K562 (cell line): ENCODE measurements around the gene ARHGAP4.

Experiments
- CHD2 ChIP-seq: IDR thresholded peaks from 2 replicates; pipeline ENCODE4 v1.6.1; 2011; ENCODE audit warnings: low read depth, low read length
- NFE2L1 ChIP-seq: fragments of 450-650 bp; IDR thresholded peaks from 2 replicates; pipeline ENCODE4 v1.6.1; 2016; ENCODE audit warnings: missing genetic modification characterization, low read depth, mild to moderate bottlenecking, missing compliant biosample characterization, moderate library complexity, borderline replicate concordance

DNA sequence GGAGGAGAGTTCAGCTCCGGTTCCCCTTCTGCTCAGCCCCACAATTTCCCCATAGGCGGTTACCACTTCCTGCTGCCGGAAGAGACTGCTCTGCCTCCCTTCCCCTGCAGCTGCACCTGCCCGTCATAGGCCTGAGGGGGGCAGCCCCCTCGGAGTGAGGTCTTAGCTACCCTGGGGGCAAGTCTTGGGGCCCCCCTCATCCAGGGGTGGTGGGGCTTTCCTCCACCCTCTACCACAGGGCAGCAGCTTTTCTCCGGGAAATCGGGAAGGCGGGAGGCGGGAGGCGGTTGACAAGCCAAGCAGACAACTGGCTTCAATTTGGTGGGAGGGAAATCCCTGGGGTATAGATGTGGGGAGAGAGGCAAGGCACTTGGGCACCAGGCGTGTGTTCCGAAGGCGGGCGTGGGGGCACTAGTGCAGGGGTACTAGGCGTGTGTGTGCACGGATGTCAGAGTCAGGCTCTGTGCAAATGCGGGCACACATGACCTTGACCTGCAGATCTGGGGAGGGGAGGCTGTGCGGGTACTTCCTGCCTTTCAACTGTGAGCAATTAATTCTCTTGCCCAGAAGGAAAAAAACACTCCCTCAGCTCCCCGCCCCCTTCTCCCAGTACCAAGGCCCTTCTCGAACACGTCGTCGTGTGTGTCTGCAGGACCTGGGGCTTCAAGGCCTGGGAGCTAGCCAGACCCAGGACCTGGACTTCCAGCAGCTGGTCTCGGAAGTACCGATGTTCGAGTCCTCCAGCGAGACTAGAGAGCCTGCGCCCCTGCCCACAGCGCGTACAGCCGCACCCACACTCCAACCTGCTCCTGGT, 1.0 kb upstream of the ARHGAP4 start:
- TF ChIP-seq NFE2L1 (tag) (no peak), CHD2 (no peak)
